MM.1S (cell line): ENCODE measurements around the gene RBM11.
A peak's percentile ranks its signal among the peaks of the same experiment; 100 is the strongest.

Source experiments
- DNase-seq: peaks from one replicate; pipeline ENCODE4 v3.0.0-alpha.2; 2015
- H2AFZ ChIP-seq: fragments of 300-600 bp; sonication (generic); 2 replicates; pipeline ENCODE4 v1.6.0; 2016; ENCODE audit warnings: antibody characterized with exemption, low read length
- H3F3A ChIP-seq: fragments of 300-600 bp; sonication (generic); 2 replicates; pipeline ENCODE4 v1.6.1; 2016; ENCODE audit warnings: mild to moderate bottlenecking, antibody characterized with exemption, low read length, moderate library complexity, mixed read lengths; ENCODE audit not compliant: insufficient read depth
- H3K27ac ChIP-seq: fragments of 300-600 bp; sonication (generic); 2 replicates; pipeline ENCODE4 v1.5.1; 2016; ENCODE audit warnings: mild to moderate bottlenecking, low read length
- H3K27me3 ChIP-seq: fragments of 300-600 bp; sonication (generic); replicated peaks from 2 replicates; pipeline ENCODE4 v1.6.0; 2016; ENCODE audit warnings: low read length; ENCODE audit not compliant: insufficient read depth
- H3K36me3 ChIP-seq: fragments of 300-600 bp; sonication (generic); replicated peaks from 2 replicates; pipeline ENCODE4 v1.6.1; 2016; ENCODE audit warnings: mild to moderate bottlenecking, low read length, mixed read lengths; ENCODE audit not compliant: insufficient read depth
- H3K4me1 ChIP-seq: fragments of 300-600 bp; sonication (generic); 2 replicates; pipeline ENCODE4 v1.6.1; 2016; ENCODE audit warnings: low read length, mixed read lengths
- H3K4me2 ChIP-seq: fragments of 300-600 bp; sonication (generic); 2 replicates; pipeline ENCODE4 v1.6.0; 2016; ENCODE audit warnings: low read depth, low read length
- H3K4me3 ChIP-seq: fragments of 300-600 bp; sonication (generic); 2 replicates; pipeline ENCODE4 v1.5.1; 2016; ENCODE audit warnings: low read length, mixed read lengths
- H3K79me2 ChIP-seq: fragments of 300-600 bp; sonication (generic); 2 replicates; pipeline ENCODE4 v1.6.1; 2016; ENCODE audit warnings: mixed run types, low read length, mixed read lengths
- H3K9ac ChIP-seq: fragments of 300-600 bp; sonication (generic); 2 replicates; pipeline ENCODE4 v1.6.1; 2016; ENCODE audit warnings: low read length, mixed read lengths
- H3K9me2 ChIP-seq: fragments of 300-600 bp; sonication (generic); replicated peaks from 2 replicates; pipeline ENCODE4 v1.6.1; 2016; ENCODE audit warnings: mild to moderate bottlenecking, low read length, mixed read lengths; ENCODE audit not compliant: insufficient read depth
- H3K9me3 ChIP-seq: fragments of 300-600 bp; sonication (generic); replicated peaks from 2 replicates; pipeline ENCODE4 v1.6.1; 2016; ENCODE audit warnings: mild to moderate bottlenecking, low read length, mixed read lengths; ENCODE audit not compliant: insufficient read depth
- H4K20me1 ChIP-seq: fragments of 300-600 bp; sonication (generic); 2 replicates; pipeline ENCODE4 v1.6.1; 2016; ENCODE audit warnings: mild to moderate bottlenecking, low read length, moderate library complexity, mixed read lengths; ENCODE audit not compliant: insufficient read depth
- EZH2 ChIP-seq: fragments of 300-600 bp; sonication (generic); optimal IDR thresholded peaks from 2 replicates; pipeline ENCODE3; 2017; ENCODE audit warnings: low read depth, mild to moderate bottlenecking, antibody characterized with exemption, low read length, mixed read lengths
- EZH2phosphoT487 ChIP-seq: fragments of 300-600 bp; sonication (generic); IDR thresholded peaks from 2 replicates; pipeline ENCODE4 v1.6.1; 2018; ENCODE audit warnings: antibody characterized with exemption, low read length
- TF ChIP-seq, protein P1 (sequence below): fragments of 300-600 bp; sonication (generic); IDR thresholded peaks from 2 replicates; pipeline ENCODE4 v1.5.1; 2016; ENCODE audit warnings: antibody characterized with exemption, low read length, mixed read lengths

RBM11 gene

DNA sequence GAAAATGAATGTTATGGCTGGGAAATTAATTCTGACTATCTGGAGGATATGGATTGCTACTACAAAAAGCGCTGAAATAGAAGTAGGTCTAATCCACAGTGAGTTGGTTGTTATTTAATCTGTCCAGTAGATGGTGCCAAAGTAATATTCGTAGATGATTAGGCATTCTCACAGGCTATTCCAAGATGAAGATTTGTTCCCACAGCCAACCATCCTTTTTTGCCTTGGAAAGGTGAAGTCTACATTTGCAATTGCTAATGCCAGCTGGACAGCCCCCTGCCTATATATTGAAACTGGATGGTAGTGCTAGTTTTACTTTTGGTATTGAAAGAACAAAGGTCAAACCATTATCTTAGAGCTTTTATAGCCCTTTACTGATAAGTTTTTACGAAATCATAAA, 43.8 kb downstream of the RBM11 start:
- H3K27ac ChIP-seq: no peak overlapping the region
- peak; percentile 18 for DNase-seq
- no peak overlapping the region for H2AFZ ChIP-seq
- no peaks in the 10 kb centered on the region for H3K79me2 ChIP-seq
- H3K27me3 ChIP-seq: no peaks in the 10 kb centered on the region
- H3K9ac ChIP-seq: no peak overlapping the region
- H3K36me3 ChIP-seq: no peaks in the 10 kb centered on the region
- TF ChIP-seq EZH2: no peak
- TF ChIP-seq EZH2phosphoT487: no peak
- TF ChIP-seq, protein P1, sequence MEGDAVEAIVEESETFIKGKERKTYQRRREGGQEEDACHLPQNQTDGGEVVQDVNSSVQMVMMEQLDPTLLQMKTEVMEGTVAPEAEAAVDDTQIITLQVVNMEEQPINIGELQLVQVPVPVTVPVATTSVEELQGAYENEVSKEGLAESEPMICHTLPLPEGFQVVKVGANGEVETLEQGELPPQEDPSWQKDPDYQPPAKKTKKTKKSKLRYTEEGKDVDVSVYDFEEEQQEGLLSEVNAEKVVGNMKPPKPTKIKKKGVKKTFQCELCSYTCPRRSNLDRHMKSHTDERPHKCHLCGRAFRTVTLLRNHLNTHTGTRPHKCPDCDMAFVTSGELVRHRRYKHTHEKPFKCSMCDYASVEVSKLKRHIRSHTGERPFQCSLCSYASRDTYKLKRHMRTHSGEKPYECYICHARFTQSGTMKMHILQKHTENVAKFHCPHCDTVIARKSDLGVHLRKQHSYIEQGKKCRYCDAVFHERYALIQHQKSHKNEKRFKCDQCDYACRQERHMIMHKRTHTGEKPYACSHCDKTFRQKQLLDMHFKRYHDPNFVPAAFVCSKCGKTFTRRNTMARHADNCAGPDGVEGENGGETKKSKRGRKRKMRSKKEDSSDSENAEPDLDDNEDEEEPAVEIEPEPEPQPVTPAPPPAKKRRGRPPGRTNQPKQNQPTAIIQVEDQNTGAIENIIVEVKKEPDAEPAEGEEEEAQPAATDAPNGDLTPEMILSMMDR: peak; percentile 62
- H3K4me1 ChIP-seq: no peaks in the 10 kb centered on the region; the same call in 1 of the 2 replicates
- no peak overlapping the region for H3K4me2 ChIP-seq
- no peak overlapping the region for H3K4me3 ChIP-seq
- no peaks in the 10 kb centered on the region for H4K20me1 ChIP-seq
- no peaks in the 10 kb centered on the region for H3F3A ChIP-seq
- no peaks in the 10 kb centered on the region for H3K9me2 ChIP-seq
- H3K9me3 ChIP-seq: no peaks in the 10 kb centered on the region

DNA sequence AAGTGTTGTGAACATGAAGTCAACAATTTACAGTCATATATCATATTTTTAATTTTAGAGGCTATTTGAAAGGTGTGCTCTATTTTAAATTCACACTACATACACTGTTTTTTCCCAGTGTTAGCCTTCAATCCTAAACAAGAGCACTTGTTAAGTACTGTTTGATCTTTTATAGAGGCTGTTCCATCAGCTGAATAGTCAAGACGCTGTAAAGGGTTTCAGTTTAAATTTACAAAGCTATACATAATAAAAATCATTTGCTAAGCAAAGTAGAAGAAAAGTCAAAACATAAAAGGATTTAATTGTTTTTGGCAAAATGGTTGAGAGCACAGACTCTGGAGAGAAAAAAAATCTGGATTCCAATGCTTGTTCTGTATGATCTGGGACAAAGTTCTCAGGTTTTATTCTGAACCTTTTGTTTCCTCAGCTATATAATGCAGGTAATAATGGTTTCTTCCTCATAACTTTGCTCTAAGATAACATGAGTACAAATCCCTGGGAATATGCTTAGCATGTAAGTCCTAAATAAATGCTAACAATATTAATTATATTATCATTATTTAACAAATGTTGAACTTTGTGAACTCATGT, 44.3 kb downstream of the RBM11 start:
- H3K4me3 ChIP-seq: no peak overlapping the region
- H3K9me3 ChIP-seq: no peaks in the 10 kb centered on the region
- H4K20me1 ChIP-seq: no peaks in the 10 kb centered on the region

DNA sequence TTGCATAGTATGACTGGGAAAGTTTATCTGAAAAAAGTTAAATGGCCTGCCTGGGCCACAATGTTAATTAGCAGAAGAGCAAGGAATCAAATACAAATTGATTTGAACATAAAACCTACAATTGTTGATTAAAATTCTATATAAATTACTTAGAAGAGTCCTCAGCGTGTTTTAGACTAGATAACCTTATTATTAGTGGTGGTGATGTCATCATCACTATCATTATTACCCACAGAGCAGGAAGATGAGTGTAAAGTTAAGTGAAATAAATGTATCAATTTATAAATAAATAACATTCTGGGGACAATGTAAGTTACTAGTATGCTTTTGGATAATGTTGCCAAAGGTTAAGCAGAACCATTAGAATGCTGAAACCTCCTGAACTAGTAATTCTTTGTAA, 46.1 kb downstream of the RBM11 start:
- H3F3A ChIP-seq: no peaks in the 10 kb centered on the region
- no peak overlapping the region for H3K4me3 ChIP-seq
- H3K9ac ChIP-seq: no peak overlapping the region
- H3K27me3 ChIP-seq: no peaks in the 10 kb centered on the region
- H3K4me2 ChIP-seq: no peak overlapping the region
- H3K79me2 ChIP-seq: no peaks in the 10 kb centered on the region
- no peaks in the 10 kb centered on the region for H3K9me2 ChIP-seq
- DNase-seq: no peak
- no peaks in the 10 kb centered on the region for H4K20me1 ChIP-seq
- TF ChIP-seq EZH2phosphoT487 (no peak), EZH2 (no peak)
- TF ChIP-seq, protein P1: no peak
- no peaks in the 10 kb centered on the region; the same call in 1 of the 2 replicates for H3K4me1 ChIP-seq
- H3K27ac ChIP-seq: no peak overlapping the region
- no peaks in the 10 kb centered on the region for H3K36me3 ChIP-seq
- H3K9me3 ChIP-seq: no peaks in the 10 kb centered on the region
- no peak overlapping the region for H2AFZ ChIP-seq

More for the DNA sequence above, 44.3 kb downstream of the RBM11 start:
- Histone ChIP-seq H3K36me3 (no peaks in the 10 kb centered on the region), H3K9me2 (no peaks in the 10 kb centered on the region), H3F3A (no peaks in the 10 kb centered on the region), H2AFZ (no peak overlapping the region), H3K79me2 (no peaks in the 10 kb centered on the region), H3K4me2 (no peak overlapping the region), H3K4me1 (no peaks in the 10 kb centered on the region; the same call in 1 of the 2 replicates), H3K27ac (no peak overlapping the region), H3K27me3 (no peaks in the 10 kb centered on the region), H3K9ac (no peak overlapping the region)
- TF ChIP-seq, protein P1: no peak
- TF ChIP-seq EZH2phosphoT487: no peak
- no peak for TF ChIP-seq EZH2
- no peak for DNase-seq
